Heart left ventricle (tissue), 13 donors: ENCODE data around the gene PCSK2.

Experiments
- POLR2A ChIP-seq, 2 donors: fragments of 450-650 bp; IDR thresholded peaks; one replicate each; pipeline ENCODE4 v1.6.1; 2017; ENCODE audit warnings: antibody characterized with exemption in 2 of 2, mild to moderate bottlenecking in 2 of 2, moderate library complexity in 2 of 2
- TF ChIP-seq, protein P1 (sequence below), 12 donors: fragments of 200-600 bp; sonication (generic) in 4 of 12; IDR thresholded peaks; one replicate each; pipeline versions ENCODE4 v1.5.0 to v1.8.0; 2018 to 2022; ENCODE audit warnings: antibody characterized with exemption in 12 of 12, mild to moderate bottlenecking in 5 of 12
- donor health status: ischemic (EF 13 %, LVEDD 7.1; RV severe dilation, severe dysfunction).
- donor health status: DM: no; HTN: yes; CAD: no.
- donor health status: DM: no; HTN: no; CAD: no.
- donor health status: ischemic (EF 25% LVEDD 6.9; RV normal size, moderate dysfunction).
- donor health status: ischemic (EF 25% LVEDD 5.7; RV mildly dilated, moderate dysfunction).
- donor health status: ischemic (EF 35%, LVEDD 5.7; RV mildly dilated, moderate dysfunction).
- donor health status: nonischemic (EF 11% LVEDD 7.7; RV severe dilation, severe dysfunction).
- donor health status: DM: yes; HTN: yes; CAD: no.
- donor health status: PGD.
- donor health status: ischemic (EF 29% LVEDD 5.4; RV normal size, mild dysfunction).
- donor health status: nonischemic (EF 23%, LVEDD 6.1; RV moderate dilation, normal function).

DNA sequence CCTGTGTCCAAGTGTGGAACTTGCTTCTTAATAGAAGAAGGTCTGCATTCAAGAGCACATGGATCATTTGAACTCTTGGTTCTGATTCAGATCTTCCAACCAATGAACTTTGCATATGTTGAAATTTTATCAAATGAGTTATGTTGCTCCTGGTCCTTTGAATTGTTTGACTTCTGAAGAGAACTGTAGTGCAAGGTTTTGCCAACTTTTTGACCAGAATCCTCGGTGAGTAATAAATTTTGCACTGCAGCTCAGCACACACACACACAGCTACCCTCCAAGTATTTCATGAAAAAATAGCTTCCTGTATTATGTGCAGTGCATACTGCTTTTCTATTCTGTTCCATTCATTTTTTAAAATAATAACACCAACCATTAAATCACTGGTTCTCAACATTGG is 236.9 kb downstream of the PCSK2 start:
- TF ChIP-seq, protein P1, sequence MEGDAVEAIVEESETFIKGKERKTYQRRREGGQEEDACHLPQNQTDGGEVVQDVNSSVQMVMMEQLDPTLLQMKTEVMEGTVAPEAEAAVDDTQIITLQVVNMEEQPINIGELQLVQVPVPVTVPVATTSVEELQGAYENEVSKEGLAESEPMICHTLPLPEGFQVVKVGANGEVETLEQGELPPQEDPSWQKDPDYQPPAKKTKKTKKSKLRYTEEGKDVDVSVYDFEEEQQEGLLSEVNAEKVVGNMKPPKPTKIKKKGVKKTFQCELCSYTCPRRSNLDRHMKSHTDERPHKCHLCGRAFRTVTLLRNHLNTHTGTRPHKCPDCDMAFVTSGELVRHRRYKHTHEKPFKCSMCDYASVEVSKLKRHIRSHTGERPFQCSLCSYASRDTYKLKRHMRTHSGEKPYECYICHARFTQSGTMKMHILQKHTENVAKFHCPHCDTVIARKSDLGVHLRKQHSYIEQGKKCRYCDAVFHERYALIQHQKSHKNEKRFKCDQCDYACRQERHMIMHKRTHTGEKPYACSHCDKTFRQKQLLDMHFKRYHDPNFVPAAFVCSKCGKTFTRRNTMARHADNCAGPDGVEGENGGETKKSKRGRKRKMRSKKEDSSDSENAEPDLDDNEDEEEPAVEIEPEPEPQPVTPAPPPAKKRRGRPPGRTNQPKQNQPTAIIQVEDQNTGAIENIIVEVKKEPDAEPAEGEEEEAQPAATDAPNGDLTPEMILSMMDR (IDR thresholded peaks at IDR 0.05) = no peak
- TF ChIP-seq POLR2A (IDR thresholded peaks at IDR 0.05) = no peak
